CD14-positive monocyte (primary cell): ENCODE data around the gene AP2S1. TPM values are rescaled to one million over a fixed set of nuclear protein-coding genes. Genes with fewer than 3 reads are reported as not detected.
A peak's percentile ranks its signal among the peaks of the same experiment; 100 is the strongest.

ENCODE experiments used
- DNase-seq, 3 donors: peaks; one replicate each; pipeline ENCODE4 v3.0.0-alpha.2; 2011 to 2022
- H2AFZ ChIP-seq: 2 replicates; pipeline ENCODE4 v1.6.0; 2012; ENCODE audit warnings: mild to moderate bottlenecking, low read depth, low read length, inconsistent platforms; ENCODE audit not compliant: insufficient read depth, poor library complexity, severe bottlenecking
- H3K27ac ChIP-seq, 2 donors: 1 replicate in 1 of 2; 2 replicates in 1 of 2; pipeline ENCODE4 v1.5.1; 2012 to 2013; ENCODE audit warnings: low read length in 2 of 2, control low read depth in 1 of 2, inconsistent platforms in 1 of 2, low read depth in 1 of 2, mild to moderate bottlenecking in 1 of 2
- H3K27me3 ChIP-seq, 2 donors: one replicate each; pipeline versions ENCODE4 v1.6.0 to v1.6.1; 2011 to 2013; ENCODE audit warnings: low read length in 2 of 2; ENCODE audit not compliant: control insufficient read depth in 2 of 2, insufficient read depth in 2 of 2
- H3K36me3 ChIP-seq, 2 donors: replicated peaks in 1 of 2; 1 replicate in 1 of 2; 2 replicates in 1 of 2; pipeline versions ENCODE4 v1.5.1 to v1.6.1; 2012 to 2013; ENCODE audit warnings: low read length in 2 of 2, control low read depth in 1 of 2, inconsistent platforms in 1 of 2, mild to moderate bottlenecking in 1 of 2; ENCODE audit not compliant: insufficient read depth in 2 of 2, control insufficient read depth in 1 of 2
- H3K4me1 ChIP-seq, 2 donors: 1 replicate in 1 of 2; 2 replicates in 1 of 2; pipeline versions ENCODE4 v1.5.1 to v1.6.1; 2012 to 2013; ENCODE audit warnings: low read length in 2 of 2, control low read depth in 1 of 2, inconsistent platforms in 1 of 2, mild to moderate bottlenecking in 1 of 2, moderate library complexity in 1 of 2; ENCODE audit not compliant: insufficient read depth in 2 of 2, control insufficient read depth in 1 of 2
- H3K4me2 ChIP-seq: replicated peaks from 2 replicates; pipeline ENCODE3; 2012; ENCODE audit warnings: low read length, moderate library complexity, mild to moderate bottlenecking; ENCODE audit not compliant: poor library complexity, severe bottlenecking; ENCODE audit errors: extremely low read depth
- H3K4me3 ChIP-seq, 3 experiments: fragments of 200-600 bp in 1 of 3; sonication (generic) in 1 of 3; replicated peaks in 1 of 3; 1 replicate in 2 of 3; 2 replicates in 1 of 3; pipeline ENCODE4 v1.5.1; 2011 to 2013; ENCODE audit warnings: low read length in 3 of 3, mild to moderate bottlenecking in 3 of 3, control low read depth in 2 of 3, low read depth in 2 of 3, inconsistent platforms in 1 of 3, moderate library complexity in 1 of 3
- H3K79me2 ChIP-seq: 2 replicates; pipeline ENCODE4 v1.6.0; 2012; ENCODE audit warnings: mild to moderate bottlenecking, control low read depth, inconsistent platforms, low read length, moderate library complexity; ENCODE audit not compliant: insufficient read depth
- H3K9ac ChIP-seq: 2 replicates; pipeline ENCODE4 v1.6.0; 2017; ENCODE audit warnings: low read length, mild to moderate bottlenecking; ENCODE audit not compliant: insufficient read depth, poor library complexity, severe bottlenecking
- H3K9me3 ChIP-seq, 2 donors: replicated peaks in 1 of 2; 1 replicate in 1 of 2; 2 replicates in 1 of 2; pipeline versions ENCODE4 v1.5.1 to v1.6.1; 2012 to 2013; ENCODE audit warnings: low read length in 2 of 2, control low read depth in 1 of 2; ENCODE audit not compliant: control insufficient read depth in 1 of 2, insufficient read depth in 1 of 2
- H4K20me1 ChIP-seq: 2 replicates; pipeline ENCODE4 v1.6.0; 2012; ENCODE audit warnings: mild to moderate bottlenecking, low read length, control low read depth, moderate library complexity; ENCODE audit not compliant: insufficient read depth
- H3K27ac Mint-ChIP-seq, 7 donors: one replicate each; pipeline ENCODE4 v1.8.0; 2020; ENCODE audit warnings: mild to moderate bottlenecking in 7 of 7, mixed read lengths in 7 of 7, moderate library complexity in 6 of 7, inconsistent platforms in 2 of 7
- H3K27me3 Mint-ChIP-seq, 3 donors: one replicate each; pipeline ENCODE4 v1.8.0; 2021 to 2022; ENCODE audit warnings: low read depth in 3 of 3, mild to moderate bottlenecking in 3 of 3, mixed read lengths in 3 of 3, moderate library complexity in 3 of 3, inconsistent platforms in 1 of 3
- H3K36me3 Mint-ChIP-seq, 2 donors: one replicate each; pipeline ENCODE4 v1.8.0; 2020; ENCODE audit warnings: mixed read lengths in 2 of 2, inconsistent platforms in 1 of 2, mild to moderate bottlenecking in 1 of 2
- H3K4me1 Mint-ChIP-seq: one replicate; pipeline ENCODE4 v1.8.0; 2020; ENCODE audit warnings: mild to moderate bottlenecking, mixed read lengths
- H3K4me3 Mint-ChIP-seq, 2 donors: one replicate each; pipeline ENCODE4 v1.8.0; 2020; ENCODE audit warnings: mild to moderate bottlenecking in 2 of 2, mixed read lengths in 2 of 2, moderate library complexity in 1 of 2
- H3K9me3 Mint-ChIP-seq, 7 donors: one replicate each; pipeline ENCODE4 v1.8.0; 2020 to 2022; ENCODE audit warnings: mixed read lengths in 7 of 7, mild to moderate bottlenecking in 6 of 7, moderate library complexity in 6 of 7, inconsistent platforms in 2 of 7
- WGBS: methylation state at CpG from one replicate; pipeline ENCODE4 v1.1.5; 2013; ENCODE audit warnings: missing lambda C conversion rate; ENCODE audit not compliant: insufficient coverage; 5-methylcytosine and 5-hydroxymethylcytosine counted together
- intact Hi-C, 2 donors: fragments of 100-400 bp; cut with micrococcal nuclease; formaldehyde crosslinking; loops; one replicate each; pipeline versions ENCODE4 v1.15.0 to v1.15.1; 2023
- polyA minus RNA-seq: library from RNA; depleted of rRNA, polyadenylated mRNA; stranded (reverse); fragments of >200 nt; gene quantifications from 2 replicates; pipeline ENCODE4 v1.2.3, GENCODE V29; 2012
- polyA plus RNA-seq, 3 donors: library from polyadenylated mRNA; depleted of rRNA in 1 of 3; unstranded in 2 of 3; stranded (reverse) in 1 of 3; fragments of 300-500 nt in 2 of 3; fragments of >200 nt in 1 of 3; fragmentation: Illumina TruSeq in 2 of 3; gene quantifications; 1 replicate in 2 of 3; 2 replicates in 1 of 3; pipeline ENCODE4 v1.2.3, GENCODE V29; 2012 to 2021
- total RNA-seq, 12 experiments: library from RNA in 1 of 12; stranded (reverse) in 1 of 12; fragments of 120-200 nt in 1 of 12; gene quantifications; one replicate each; pipeline ENCODE4 v1.2.4 and lab custom pipeline; 2013 to 2026; ENCODE audit warnings: mixed read lengths in 6 of 12, inconsistent platforms in 1 of 12
- TF ChIP-seq, protein P1 (sequence below): fragments of 200-600 bp; IDR thresholded peaks from one replicate; pipeline ENCODE4 v1.8.0; 2022; ENCODE audit warnings: antibody characterized with exemption, mild to moderate bottlenecking

The AP2S1 gene
- 214 TPM for total RNA-seq (2013)
- 100 to 1,000 TPM; 123 to 194 (median 170) TPM for polyA plus RNA-seq
- 58.2 and 105 TPM in 2 replicates for polyA minus RNA-seq
- total RNA-seq (lab: John Stamatoyannopoulos, UW), result 4.7 to 46.4 (median 38.6) reads per million in 11 experiments

GRCh38 chr19:46850228-46851203 lies at the start of gene AP2S1:
Gene AP2S1 (minus strand): TSS chr19:46850846. CDS start chr19:46850766, 80 bp downstream.
- TF ChIP-seq, protein P1, sequence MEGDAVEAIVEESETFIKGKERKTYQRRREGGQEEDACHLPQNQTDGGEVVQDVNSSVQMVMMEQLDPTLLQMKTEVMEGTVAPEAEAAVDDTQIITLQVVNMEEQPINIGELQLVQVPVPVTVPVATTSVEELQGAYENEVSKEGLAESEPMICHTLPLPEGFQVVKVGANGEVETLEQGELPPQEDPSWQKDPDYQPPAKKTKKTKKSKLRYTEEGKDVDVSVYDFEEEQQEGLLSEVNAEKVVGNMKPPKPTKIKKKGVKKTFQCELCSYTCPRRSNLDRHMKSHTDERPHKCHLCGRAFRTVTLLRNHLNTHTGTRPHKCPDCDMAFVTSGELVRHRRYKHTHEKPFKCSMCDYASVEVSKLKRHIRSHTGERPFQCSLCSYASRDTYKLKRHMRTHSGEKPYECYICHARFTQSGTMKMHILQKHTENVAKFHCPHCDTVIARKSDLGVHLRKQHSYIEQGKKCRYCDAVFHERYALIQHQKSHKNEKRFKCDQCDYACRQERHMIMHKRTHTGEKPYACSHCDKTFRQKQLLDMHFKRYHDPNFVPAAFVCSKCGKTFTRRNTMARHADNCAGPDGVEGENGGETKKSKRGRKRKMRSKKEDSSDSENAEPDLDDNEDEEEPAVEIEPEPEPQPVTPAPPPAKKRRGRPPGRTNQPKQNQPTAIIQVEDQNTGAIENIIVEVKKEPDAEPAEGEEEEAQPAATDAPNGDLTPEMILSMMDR, result no peak
- H3K4me3 Mint-ChIP-seq, result peak within 1 kb of the TSS; percentile 95 to 100
- H3K9me3 Mint-ChIP-seq, result peaks cover 0 to 1% (median 0%) of the 10 kb centered on the region in 7 donors
- Histone ChIP-seq H3K9ac (peak within 1 kb of the TSS; percentile 70), H3K79me2 (peaks cover 43% of the 10 kb centered on the region), H4K20me1 (peaks cover 29% of the 10 kb centered on the region), H3K4me3 (peak within 1 kb of the TSS; percentile 75 to 92 (median 79)), H2AFZ (peak within 1 kb of the TSS; percentile 89), H3K36me3 (peaks cover 0 to 10% of the 10 kb centered on the region in 2 donors), H3K27ac (peak within 1 kb of the TSS; percentile 60 to 78), H3K4me2 (peak within 1 kb of the TSS; percentile 84), H3K4me1 (peaks cover 32 to 40% of the 10 kb centered on the region in 2 donors), H3K9me3 (no peaks in the 10 kb centered on the region), H3K27me3 (no peaks in the 10 kb centered on the region)
- WGBS, result under 1% methylated on average over 49 of the region's 53 CpGs
- intact Hi-C loops, result loop anchor here in 1 of 2 donors (2.0 to 10.0 kb wide), 3 partner anchors 63 to 986 kb away; partner anchors contain the start of genes FOXA3, SLC1A5, SYMPK and TMEM160
- peak within 1 kb of the TSS; percentile 88 to 96 (median 93) for H3K27ac Mint-ChIP-seq
- H3K27me3 Mint-ChIP-seq, result peaks cover 3 to 6% (median 4%) of the 10 kb centered on the region in 3 donors
- peak; percentile 96 to 98 (median 97) for DNase-seq
- H3K36me3 Mint-ChIP-seq, result peaks cover 6 to 13% of the 10 kb centered on the region in 2 donors
- H3K4me1 Mint-ChIP-seq, result peaks cover 37% of the 10 kb centered on the region

- Histone ChIP-seq H3K9me3 (no peaks in the 10 kb centered on the region), H3K27me3 (no peaks in the 10 kb centered on the region), H3K4me2 (no peak overlapping the region), H3K79me2 (peaks cover 96% of the 10 kb centered on the region), H2AFZ (no peak overlapping the region), H3K4me1 (no peaks in the 10 kb centered on the region), H3K4me3 (no peak overlapping the region), H3K9ac (no peak overlapping the region), H3K36me3 (peaks cover 0 to 4% of the 10 kb centered on the region in 2 donors), H4K20me1 (peaks cover 95% of the 10 kb centered on the region), H3K27ac (no peak overlapping the region)
- DNase-seq, result no peak
- peaks cover 2 to 8% of the 10 kb centered on the region in 2 donors for H3K36me3 Mint-ChIP-seq
- WGBS, result 98% methylated on average over 5 of the region's 5 CpGs
- H3K9me3 Mint-ChIP-seq, result no peaks in the 10 kb centered on the region
- no peak overlapping the region for H3K4me3 Mint-ChIP-seq
- TF ChIP-seq, protein P1, result no peak
- H3K27ac Mint-ChIP-seq, result no peak overlapping the region
- intact Hi-C loops, result no loop called here
- no peaks in the 10 kb centered on the region for H3K27me3 Mint-ChIP-seq
- peaks cover 3% of the 10 kb centered on the region for H3K4me1 Mint-ChIP-seq
These were observed 49.7 kb upstream of the AP2S1 start for GRCh38 chr19:46900341-46900740.
